GM08714 (cell line): Measurements from ENCODE around the gene PCSK6.

Experiments used
- H3K4me3 ChIP-seq: fragments of 200-500 bp; sonication (Bioruptor generic); 2 replicates; pipeline ENCODE4 v1.5.1; 2014; ENCODE audit warnings: mild to moderate bottlenecking, low read length, inconsistent platforms
- ZNF274 ChIP-seq: IDR thresholded peaks from 2 replicates; pipeline ENCODE4 v1.6.1; 2012; ENCODE audit warnings: mild to moderate bottlenecking, low read depth, low read length

PCSK6 gene

DNA sequence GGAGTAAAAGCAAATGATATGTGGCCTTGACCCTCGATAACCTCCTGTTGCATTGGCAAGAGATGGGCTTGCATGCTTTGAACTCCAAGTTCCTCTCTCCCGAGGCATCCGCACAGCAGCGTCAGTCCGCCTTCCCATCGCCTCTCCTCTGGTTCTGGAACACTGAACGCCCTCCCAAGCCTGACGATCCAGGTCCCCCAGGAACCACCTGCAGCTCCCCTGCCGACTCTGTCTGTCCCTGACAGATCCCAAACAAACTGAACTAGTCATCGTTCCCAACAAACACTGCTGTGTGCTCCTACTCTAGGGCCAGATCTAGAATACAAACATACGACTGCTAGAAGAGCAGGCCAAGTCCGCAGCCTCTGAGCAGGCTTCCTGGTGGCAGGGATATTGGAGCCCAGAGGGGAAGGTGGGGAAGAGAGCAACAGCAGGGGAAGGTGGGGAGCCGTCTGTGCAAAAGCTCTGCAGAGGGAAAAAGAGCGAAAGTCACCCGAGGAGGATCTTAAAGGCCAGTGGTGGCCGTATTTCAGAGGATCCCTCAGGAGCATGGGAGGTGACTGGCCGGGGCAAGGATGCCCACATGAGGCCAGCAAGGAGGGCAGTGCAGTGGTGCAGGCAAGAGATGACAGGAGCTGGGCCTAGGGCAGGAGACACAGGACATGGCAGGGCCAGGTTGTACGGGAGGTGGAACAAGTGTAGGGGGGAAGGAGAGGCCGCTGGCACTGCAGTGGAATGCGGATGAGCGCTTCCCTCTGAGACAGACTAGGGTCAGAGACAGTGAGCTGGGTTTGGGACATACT is 50.8 kb downstream of the PCSK6 start:
- no peak overlapping the region for H3K4me3 ChIP-seq

GRCh38 chr15:101437618-101438481 is 51.7 kb downstream of the PCSK6 start:
- H3K4me3 ChIP-seq: no peak overlapping the region
- TF ChIP-seq ZNF274: no peak

More for the DNA sequence above, 50.8 kb downstream of the PCSK6 start:
- no peak for TF ChIP-seq ZNF274

DNA sequence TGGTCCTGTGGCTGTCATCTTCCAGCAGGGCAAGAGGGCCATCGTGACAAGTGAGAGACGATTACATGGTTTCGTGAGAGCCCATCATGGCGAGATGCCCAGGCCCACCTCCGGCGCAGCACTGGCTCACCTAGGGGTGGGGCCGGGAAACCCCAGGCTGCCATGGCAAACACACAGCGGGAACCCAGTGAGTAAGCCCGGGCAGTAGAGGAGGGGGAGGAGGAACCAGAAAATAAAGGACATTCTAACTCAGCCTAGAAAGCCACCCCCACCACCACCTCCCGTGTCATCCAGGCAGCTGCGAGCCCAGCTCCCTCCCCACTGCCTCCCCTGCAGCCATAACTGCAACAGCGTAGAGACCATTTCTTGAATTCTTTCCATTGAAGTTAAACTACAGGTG is 52.3 kb downstream of the PCSK6 start:
- H3K4me3 ChIP-seq: no peak overlapping the region
- no peak for TF ChIP-seq ZNF274

DNA sequence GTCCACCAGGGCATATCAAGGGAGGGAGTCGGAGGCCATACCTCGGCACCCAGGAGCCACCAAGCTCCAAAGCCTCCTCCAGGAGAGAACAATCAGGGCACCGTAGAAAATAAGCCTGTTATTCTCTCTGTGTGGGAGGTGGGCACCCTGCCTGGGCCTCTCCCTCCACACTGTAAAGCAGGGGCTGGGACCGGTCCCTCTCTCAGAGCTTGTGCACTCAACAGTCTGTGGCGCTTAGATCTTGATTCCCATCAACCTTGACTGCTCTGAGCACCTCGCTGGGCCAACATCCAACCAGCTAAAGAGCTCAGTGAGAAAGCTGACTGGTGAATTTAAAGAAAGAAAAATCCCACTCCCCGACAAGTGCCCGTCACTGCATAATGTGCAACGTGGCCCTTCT is 53.0 kb downstream of the PCSK6 start:
- H3K4me3 ChIP-seq: no peak overlapping the region
- no peak for TF ChIP-seq ZNF274

GRCh38 chr15:101435761-101436160 is 53.7 kb downstream of the PCSK6 start:
- no peak for TF ChIP-seq ZNF274

DNA sequence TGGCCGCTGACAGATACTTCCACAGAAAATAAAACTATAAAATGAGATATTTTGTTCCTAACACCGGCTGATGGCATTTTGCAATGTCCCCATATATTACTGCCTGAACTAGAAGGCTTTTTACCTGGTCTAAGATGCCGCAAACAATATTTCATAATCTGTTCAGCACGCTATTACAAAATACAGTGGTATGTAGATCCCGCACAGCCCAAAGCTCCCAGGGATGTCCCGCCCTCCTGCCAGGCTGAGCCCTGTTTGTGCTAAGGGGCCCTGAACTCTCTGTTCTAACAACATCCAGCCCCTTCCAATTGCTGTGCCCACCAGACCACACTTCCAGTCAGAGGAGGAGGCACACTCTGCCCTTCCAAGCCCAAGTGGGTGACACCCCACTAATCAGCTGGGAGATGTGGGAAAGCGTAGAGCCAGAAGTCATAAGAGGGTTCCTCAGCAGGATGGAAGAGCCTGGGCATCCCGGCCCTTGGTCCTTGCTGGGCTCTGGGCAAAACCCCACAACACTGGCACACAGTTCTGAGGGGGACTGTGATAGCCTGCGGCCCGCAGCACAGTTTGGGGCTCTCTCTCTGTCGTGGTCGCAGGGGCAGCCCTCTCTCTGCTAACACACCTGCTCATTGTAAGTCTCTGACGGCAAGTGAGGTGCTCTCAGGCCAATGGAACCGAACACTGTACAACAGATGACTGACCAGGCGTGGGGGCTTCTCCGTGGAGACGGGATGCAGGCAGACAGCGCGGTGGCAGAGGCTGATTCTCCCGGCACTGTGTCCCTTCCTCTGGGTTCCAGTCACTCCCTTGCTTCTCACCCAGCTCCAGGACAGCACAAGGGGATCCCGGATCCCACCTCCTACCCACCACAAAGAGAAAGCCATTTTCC is 55.2 kb downstream of the PCSK6 start:
- no peak overlapping the region for H3K4me3 ChIP-seq
- TF ChIP-seq ZNF274: no peak

More at GRCh38 chr15:101435761-101436160, 53.7 kb downstream of the PCSK6 start:
- H3K4me3 ChIP-seq: no peak overlapping the region

GRCh38 chr15:101433396-101433795 is 56.1 kb downstream of the PCSK6 start:
- H3K4me3 ChIP-seq: no peak overlapping the region
- no peak for TF ChIP-seq ZNF274

DNA sequence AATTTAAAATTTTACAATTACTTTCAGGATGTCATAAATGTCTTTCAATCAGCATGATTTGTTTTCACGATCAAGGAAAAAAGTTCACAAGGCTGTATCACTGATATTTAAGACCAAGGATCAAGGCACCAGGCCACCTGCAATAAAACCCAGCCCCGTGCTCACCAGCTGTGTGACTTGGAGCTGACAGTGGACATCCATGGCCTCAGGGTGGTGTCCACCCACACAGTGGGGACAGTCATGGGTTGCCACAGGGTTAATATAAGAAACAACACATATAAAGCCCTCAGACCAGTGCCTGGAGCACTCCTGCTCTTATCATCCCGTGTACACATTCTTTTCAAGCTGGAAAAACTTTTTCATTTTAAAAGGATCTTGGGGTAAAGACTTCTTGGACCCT is 56.5 kb downstream of the PCSK6 start:
- no peak for TF ChIP-seq ZNF274
- H3K4me3 ChIP-seq: no peak overlapping the region

DNA sequence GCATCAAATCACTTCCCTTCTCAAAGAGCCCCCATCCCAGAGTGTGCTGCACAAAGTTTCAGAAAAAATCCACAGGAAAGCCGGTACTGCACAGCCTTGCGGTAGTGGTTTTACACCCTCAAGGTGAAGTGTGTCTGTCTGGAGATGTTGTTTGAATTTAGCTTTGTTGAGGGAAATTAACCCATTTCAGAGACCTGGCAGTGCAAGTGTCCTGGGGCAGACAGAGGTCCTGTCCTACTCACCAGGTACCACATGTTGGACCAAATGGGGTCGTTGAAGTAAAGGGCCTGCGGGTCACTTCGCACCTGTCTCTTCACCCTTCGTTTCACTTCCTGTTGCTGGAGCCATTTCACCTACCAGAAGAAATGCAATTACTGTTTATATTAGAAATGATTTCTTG is 57.8 kb downstream of the PCSK6 start:
- H3K4me3 ChIP-seq: no peak overlapping the region
- no peak for TF ChIP-seq ZNF274

DNA sequence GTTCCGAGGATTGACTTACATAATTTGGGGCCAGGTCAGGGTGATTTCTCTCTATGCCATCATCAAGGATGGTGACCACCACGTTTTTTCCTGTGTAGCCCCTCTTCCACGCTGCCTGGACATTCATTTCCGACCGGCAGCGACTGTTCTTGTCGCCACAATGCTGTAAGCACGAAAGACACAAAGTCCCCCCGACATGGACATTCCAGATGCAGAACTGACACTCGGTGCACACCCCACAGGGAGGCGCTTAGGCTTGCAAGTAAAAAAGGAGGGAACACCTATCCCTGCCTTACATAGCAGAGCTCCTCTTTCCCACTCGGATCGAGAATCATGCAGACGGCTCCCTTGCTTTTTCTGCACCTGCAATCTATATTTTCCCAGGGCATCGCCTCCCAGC is 58.2 kb downstream of the PCSK6 start:
- no peak for TF ChIP-seq ZNF274
- no peak overlapping the region for H3K4me3 ChIP-seq

DNA sequence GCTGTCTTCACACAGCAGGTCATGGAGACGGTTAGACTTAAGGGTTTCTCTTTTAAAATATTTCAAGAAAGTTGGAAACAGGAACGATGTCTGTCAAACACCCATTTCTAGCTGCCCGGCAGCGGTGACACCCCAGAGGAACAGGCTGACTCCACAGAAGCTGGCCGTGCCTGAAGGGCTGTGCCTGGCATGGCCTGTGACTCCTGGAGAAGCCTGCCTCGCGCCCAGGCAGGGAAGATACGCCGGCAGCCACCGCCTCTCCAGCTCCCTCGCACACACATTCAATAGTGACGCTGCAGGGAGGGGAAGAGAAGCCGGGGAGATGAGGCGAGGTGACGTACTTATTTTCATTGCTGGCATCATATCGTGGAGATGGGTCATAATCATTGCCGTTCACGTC is 59.9 kb downstream of the PCSK6 start:
- no peak for TF ChIP-seq ZNF274
- no peak overlapping the region for H3K4me3 ChIP-seq

GRCh38 chr15:101429191-101429590 is 60.3 kb downstream of the PCSK6 start:
- H3K4me3 ChIP-seq: no peak overlapping the region
- TF ChIP-seq ZNF274: no peak

GRCh38 chr15:101428758-101429157 is 60.7 kb downstream of the PCSK6 start:
- H3K4me3 ChIP-seq: no peak overlapping the region
- TF ChIP-seq ZNF274: no peak
